MM.1S (cell line): ENCODE data around the gene LIG3.

Experiments used
- DNase-seq: peaks from one replicate; pipeline ENCODE4 v3.0.0-alpha.2; 2015
- H2AFZ ChIP-seq: fragments of 300-600 bp; sonication (generic); 2 replicates; pipeline ENCODE4 v1.6.0; 2016; ENCODE audit warnings: antibody characterized with exemption, low read length
- H3F3A ChIP-seq: fragments of 300-600 bp; sonication (generic); 2 replicates; pipeline ENCODE4 v1.6.1; 2016; ENCODE audit warnings: mild to moderate bottlenecking, antibody characterized with exemption, low read length, moderate library complexity, mixed read lengths; ENCODE audit not compliant: insufficient read depth
- H3K27ac ChIP-seq: fragments of 300-600 bp; sonication (generic); 2 replicates; pipeline ENCODE4 v1.5.1; 2016; ENCODE audit warnings: mild to moderate bottlenecking, low read length
- H3K27me3 ChIP-seq: fragments of 300-600 bp; sonication (generic); replicated peaks from 2 replicates; pipeline ENCODE4 v1.6.0; 2016; ENCODE audit warnings: low read length; ENCODE audit not compliant: insufficient read depth
- H3K36me3 ChIP-seq: fragments of 300-600 bp; sonication (generic); replicated peaks from 2 replicates; pipeline ENCODE4 v1.6.1; 2016; ENCODE audit warnings: mild to moderate bottlenecking, low read length, mixed read lengths; ENCODE audit not compliant: insufficient read depth
- H3K4me1 ChIP-seq: fragments of 300-600 bp; sonication (generic); 2 replicates; pipeline ENCODE4 v1.6.1; 2016; ENCODE audit warnings: low read length, mixed read lengths
- H3K4me2 ChIP-seq: fragments of 300-600 bp; sonication (generic); 2 replicates; pipeline ENCODE4 v1.6.0; 2016; ENCODE audit warnings: low read depth, low read length
- H3K4me3 ChIP-seq: fragments of 300-600 bp; sonication (generic); 2 replicates; pipeline ENCODE4 v1.5.1; 2016; ENCODE audit warnings: low read length, mixed read lengths
- H3K79me2 ChIP-seq: fragments of 300-600 bp; sonication (generic); 2 replicates; pipeline ENCODE4 v1.6.1; 2016; ENCODE audit warnings: mixed run types, low read length, mixed read lengths
- H3K9ac ChIP-seq: fragments of 300-600 bp; sonication (generic); 2 replicates; pipeline ENCODE4 v1.6.1; 2016; ENCODE audit warnings: low read length, mixed read lengths
- H3K9me2 ChIP-seq: fragments of 300-600 bp; sonication (generic); replicated peaks from 2 replicates; pipeline ENCODE4 v1.6.1; 2016; ENCODE audit warnings: mild to moderate bottlenecking, low read length, mixed read lengths; ENCODE audit not compliant: insufficient read depth
- H3K9me3 ChIP-seq: fragments of 300-600 bp; sonication (generic); replicated peaks from 2 replicates; pipeline ENCODE4 v1.6.1; 2016; ENCODE audit warnings: mild to moderate bottlenecking, low read length, mixed read lengths; ENCODE audit not compliant: insufficient read depth
- H4K20me1 ChIP-seq: fragments of 300-600 bp; sonication (generic); 2 replicates; pipeline ENCODE4 v1.6.1; 2016; ENCODE audit warnings: mild to moderate bottlenecking, low read length, moderate library complexity, mixed read lengths; ENCODE audit not compliant: insufficient read depth
- EZH2 ChIP-seq: fragments of 300-600 bp; sonication (generic); optimal IDR thresholded peaks from 2 replicates; pipeline ENCODE3; 2017; ENCODE audit warnings: low read depth, mild to moderate bottlenecking, antibody characterized with exemption, low read length, mixed read lengths
- EZH2phosphoT487 ChIP-seq: fragments of 300-600 bp; sonication (generic); IDR thresholded peaks from 2 replicates; pipeline ENCODE4 v1.6.1; 2018; ENCODE audit warnings: antibody characterized with exemption, low read length
- TF ChIP-seq, protein P1 (sequence below): fragments of 300-600 bp; sonication (generic); IDR thresholded peaks from 2 replicates; pipeline ENCODE4 v1.5.1; 2016; ENCODE audit warnings: antibody characterized with exemption, low read length, mixed read lengths

LIG3 gene

DNA sequence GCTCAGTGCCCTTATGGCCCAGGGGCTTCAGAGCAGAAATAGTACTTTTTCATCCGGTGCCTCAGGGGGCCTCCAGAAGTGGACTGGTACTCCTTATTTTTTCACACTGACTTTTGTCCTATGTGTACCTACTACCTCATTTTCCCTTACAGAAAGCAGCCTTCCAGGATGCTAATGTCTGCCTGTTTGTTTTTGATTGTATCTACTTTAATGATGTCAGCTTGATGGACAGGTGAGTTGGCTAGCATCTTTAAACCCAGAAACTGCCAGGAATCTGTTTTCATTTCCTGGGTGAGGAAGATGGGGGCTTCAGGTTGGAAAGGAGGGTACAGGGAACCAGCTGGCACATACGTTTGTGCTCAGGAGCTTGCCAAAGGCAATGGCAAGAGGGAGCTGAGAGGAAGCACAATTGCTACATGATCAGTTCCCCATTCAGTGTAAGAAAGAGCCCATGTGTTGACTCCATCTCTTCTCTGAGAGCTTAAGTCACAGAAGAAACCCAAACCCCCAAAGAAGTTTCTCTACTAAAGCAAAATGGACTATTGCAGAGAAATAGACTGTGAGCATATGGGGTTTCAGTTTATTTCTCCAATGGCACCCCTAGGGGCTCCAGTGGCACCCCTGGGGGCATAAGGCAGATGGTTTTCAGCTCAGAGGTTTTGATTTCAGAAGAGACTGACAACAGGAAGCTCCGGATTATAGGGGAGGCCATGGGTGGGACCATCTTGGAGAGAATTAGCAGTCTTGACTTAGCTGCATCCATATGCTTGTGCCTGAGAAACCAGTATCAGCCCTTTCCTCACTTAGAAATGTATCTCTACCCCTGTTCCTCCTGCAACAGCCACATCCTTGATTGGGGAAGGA is 16.3 kb downstream of the LIG3 start:
- Histone ChIP-seq H3K36me3 (peaks cover 14% of the 10 kb centered on the region; the same call in 1 of the 2 replicates), H3K9me3 (no peaks in the 10 kb centered on the region), H3K79me2 (peaks cover 15% of the 10 kb centered on the region), H4K20me1 (no peaks in the 10 kb centered on the region), H3K27me3 (no peaks in the 10 kb centered on the region), H3F3A (peaks cover 5% of the 10 kb centered on the region), H3K4me1 (peaks cover 20% of the 10 kb centered on the region), H3K9ac (no peak overlapping the region), H3K27ac (no peak overlapping the region), H2AFZ (no peak overlapping the region), H3K9me2 (no peaks in the 10 kb centered on the region), H3K4me3 (no peak overlapping the region), H3K4me2 (no peak overlapping the region)
- no peak for DNase-seq
- TF ChIP-seq EZH2 (no peak), EZH2phosphoT487 (no peak)
- TF ChIP-seq, protein P1, sequence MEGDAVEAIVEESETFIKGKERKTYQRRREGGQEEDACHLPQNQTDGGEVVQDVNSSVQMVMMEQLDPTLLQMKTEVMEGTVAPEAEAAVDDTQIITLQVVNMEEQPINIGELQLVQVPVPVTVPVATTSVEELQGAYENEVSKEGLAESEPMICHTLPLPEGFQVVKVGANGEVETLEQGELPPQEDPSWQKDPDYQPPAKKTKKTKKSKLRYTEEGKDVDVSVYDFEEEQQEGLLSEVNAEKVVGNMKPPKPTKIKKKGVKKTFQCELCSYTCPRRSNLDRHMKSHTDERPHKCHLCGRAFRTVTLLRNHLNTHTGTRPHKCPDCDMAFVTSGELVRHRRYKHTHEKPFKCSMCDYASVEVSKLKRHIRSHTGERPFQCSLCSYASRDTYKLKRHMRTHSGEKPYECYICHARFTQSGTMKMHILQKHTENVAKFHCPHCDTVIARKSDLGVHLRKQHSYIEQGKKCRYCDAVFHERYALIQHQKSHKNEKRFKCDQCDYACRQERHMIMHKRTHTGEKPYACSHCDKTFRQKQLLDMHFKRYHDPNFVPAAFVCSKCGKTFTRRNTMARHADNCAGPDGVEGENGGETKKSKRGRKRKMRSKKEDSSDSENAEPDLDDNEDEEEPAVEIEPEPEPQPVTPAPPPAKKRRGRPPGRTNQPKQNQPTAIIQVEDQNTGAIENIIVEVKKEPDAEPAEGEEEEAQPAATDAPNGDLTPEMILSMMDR, result no peak

DNA sequence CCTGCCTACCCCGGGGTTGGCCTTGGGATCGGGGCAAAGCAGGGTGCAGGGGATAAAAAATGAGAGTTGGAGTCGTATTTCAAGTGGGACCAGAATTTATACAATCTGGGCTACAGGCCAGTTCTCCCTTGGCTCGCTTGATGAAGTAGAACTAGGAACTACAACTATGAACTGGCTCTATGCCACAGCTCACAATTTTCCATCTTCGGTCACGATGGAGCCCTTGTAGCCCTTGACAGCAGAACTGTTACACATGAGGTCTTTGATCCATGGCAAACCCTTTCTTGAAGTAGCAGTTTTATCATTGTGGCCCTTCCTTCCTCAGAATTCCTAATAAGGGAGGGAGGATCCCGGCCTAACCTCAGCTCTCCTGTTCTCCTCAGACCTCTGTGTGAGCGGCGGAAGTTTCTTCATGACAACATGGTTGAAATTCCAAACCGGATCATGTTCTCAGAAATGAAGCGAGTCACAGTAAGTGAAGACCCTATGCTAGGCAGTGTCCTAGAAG is 17.1 kb downstream of the LIG3 start:
- no peak for DNase-seq
- no peak overlapping the region for H3K4me3 ChIP-seq
- TF ChIP-seq, protein P1, result no peak
- no peak for TF ChIP-seq EZH2
- H3K9me3 ChIP-seq, result no peaks in the 10 kb centered on the region
- H3F3A ChIP-seq, result no peaks in the 10 kb centered on the region
- H2AFZ ChIP-seq, result no peak overlapping the region
- H3K9ac ChIP-seq, result no peak overlapping the region
- H3K36me3 ChIP-seq, result peaks cover 10% of the 10 kb centered on the region; the same call in 1 of the 2 replicates
- peaks cover 13% of the 10 kb centered on the region for H3K4me1 ChIP-seq
- H4K20me1 ChIP-seq, result no peaks in the 10 kb centered on the region
- no peaks in the 10 kb centered on the region for H3K9me2 ChIP-seq
- no peak overlapping the region for H3K27ac ChIP-seq
- peaks cover 9% of the 10 kb centered on the region for H3K79me2 ChIP-seq
- H3K4me2 ChIP-seq, result no peak overlapping the region
- H3K27me3 ChIP-seq, result no peaks in the 10 kb centered on the region

DNA sequence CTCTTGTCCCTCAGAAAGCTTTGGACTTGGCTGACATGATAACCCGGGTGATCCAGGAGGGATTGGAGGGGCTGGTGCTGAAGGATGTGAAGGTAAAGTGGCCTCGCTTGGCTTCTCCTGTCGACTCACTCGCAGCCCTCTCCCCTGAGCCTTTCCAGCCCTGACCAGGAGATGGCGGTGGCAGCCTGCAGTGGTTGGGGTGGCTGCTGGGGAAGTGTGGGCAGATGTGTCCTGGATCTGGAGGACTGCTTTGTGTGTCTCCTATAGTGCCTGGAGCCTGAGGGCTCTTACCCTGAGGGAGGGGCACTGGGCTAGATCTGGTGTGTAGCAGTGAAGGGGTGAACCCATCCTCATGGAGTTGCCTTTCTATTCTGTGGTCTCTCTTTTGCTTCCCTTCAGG is 17.9 kb downstream of the LIG3 start:
- Histone ChIP-seq H3F3A (no peaks in the 10 kb centered on the region), H3K4me1 (peaks cover 6% of the 10 kb centered on the region; the same call in 1 of the 2 replicates), H3K27ac (no peak overlapping the region), H3K9me2 (no peaks in the 10 kb centered on the region), H3K9ac (no peak overlapping the region), H2AFZ (no peak overlapping the region), H3K4me3 (no peak overlapping the region), H4K20me1 (no peaks in the 10 kb centered on the region), H3K79me2 (0 out of 2 replicates have a peak, but pooled peaks cover 3% of the 10 kb centered on the region), H3K4me2 (no peak overlapping the region), H3K36me3 (peaks cover 3% of the 10 kb centered on the region; the same call in 1 of the 2 replicates), H3K27me3 (no peaks in the 10 kb centered on the region), H3K9me3 (no peaks in the 10 kb centered on the region)
- DNase-seq, result peak; percentile 56
- TF ChIP-seq EZH2phosphoT487, result no peak
- no peak for TF ChIP-seq EZH2
- TF ChIP-seq, protein P1, result peak; percentile 89
